Thoracic aorta (tissue), 2 donors: Measurements from ENCODE around the gene VAMP7. TPM values are rescaled to one million over a fixed set of nuclear protein-coding genes. Genes with fewer than 3 reads are reported as not detected.
"Not testable (repeated sequence)": the region's sequence is repeated elsewhere in the genome, so short reads cannot be mapped to it uniquely, and the experiment has no call there.

Experiments
- ATAC-seq: fragments of 150-250 bp; one replicate; pipeline ENCODE4 v1.8.0; 2017; ENCODE audit warnings: low read depth; ENCODE audit not compliant: insufficient number of reproducible peaks, low FRiP score
- DNase-seq: peaks from one replicate; pipeline ENCODE4 v3.0.0-alpha.2; 2020; ENCODE audit warnings: low spot score
- H3K27ac ChIP-seq, 2 donors: fragments of 200-600 bp; sonication (generic); 1 replicate in 1 of 2; 2 replicates in 1 of 2; pipeline ENCODE4 v1.5.1; 2016; ENCODE audit warnings: mild to moderate bottlenecking in 2 of 2, moderate library complexity in 2 of 2
- H3K27me3 ChIP-seq: fragments of 200-600 bp; sonication (generic); replicated peaks from 2 replicates; pipeline ENCODE4 v1.6.0; 2016; ENCODE audit warnings: mild to moderate bottlenecking; ENCODE audit not compliant: insufficient read depth
- H3K36me3 ChIP-seq: fragments of 200-600 bp; sonication (generic); one replicate; pipeline ENCODE4 v1.5.1; 2016
- H3K4me1 ChIP-seq, 2 donors: fragments of 200-600 bp; sonication (generic); 1 replicate in 1 of 2; 2 replicates in 1 of 2; pipeline versions ENCODE4 v1.5.1 to v1.6.0; 2016; ENCODE audit warnings: low read depth in 2 of 2, mild to moderate bottlenecking in 1 of 2; ENCODE audit not compliant: control insufficient read depth in 1 of 2
- H3K4me3 ChIP-seq: fragments of 200-600 bp; sonication (generic); 2 replicates; pipeline ENCODE4 v1.5.1; 2016; ENCODE audit warnings: mild to moderate bottlenecking
- H3K9me3 ChIP-seq: fragments of 200-600 bp; sonication (generic); 2 replicates; pipeline ENCODE4 v1.5.1; 2016
- total RNA-seq, 2 donors: library from RNA; depleted of rRNA; stranded (reverse); fragments of >200 nt; gene quantifications; one replicate each; pipeline versions ENCODE4 v1.1.0 to v1.2.3, GENCODE V29; 2016
- TF ChIP-seq, protein P1 (sequence below): fragments of 200-600 bp; sonication (generic); IDR thresholded peaks from one replicate; pipeline ENCODE4 v1.5.1; 2019; ENCODE audit warnings: antibody characterized with exemption

Gene VAMP7
- total RNA-seq, 2 donors from 2014 or later = 29.2 to 35.6 TPM

- no peak overlapping the region for H3K4me3 ChIP-seq
- no peak for ATAC-seq
- DNase-seq = no peak
- no peaks in the 10 kb centered on the region for H3K9me3 ChIP-seq
- TF ChIP-seq, protein P1, sequence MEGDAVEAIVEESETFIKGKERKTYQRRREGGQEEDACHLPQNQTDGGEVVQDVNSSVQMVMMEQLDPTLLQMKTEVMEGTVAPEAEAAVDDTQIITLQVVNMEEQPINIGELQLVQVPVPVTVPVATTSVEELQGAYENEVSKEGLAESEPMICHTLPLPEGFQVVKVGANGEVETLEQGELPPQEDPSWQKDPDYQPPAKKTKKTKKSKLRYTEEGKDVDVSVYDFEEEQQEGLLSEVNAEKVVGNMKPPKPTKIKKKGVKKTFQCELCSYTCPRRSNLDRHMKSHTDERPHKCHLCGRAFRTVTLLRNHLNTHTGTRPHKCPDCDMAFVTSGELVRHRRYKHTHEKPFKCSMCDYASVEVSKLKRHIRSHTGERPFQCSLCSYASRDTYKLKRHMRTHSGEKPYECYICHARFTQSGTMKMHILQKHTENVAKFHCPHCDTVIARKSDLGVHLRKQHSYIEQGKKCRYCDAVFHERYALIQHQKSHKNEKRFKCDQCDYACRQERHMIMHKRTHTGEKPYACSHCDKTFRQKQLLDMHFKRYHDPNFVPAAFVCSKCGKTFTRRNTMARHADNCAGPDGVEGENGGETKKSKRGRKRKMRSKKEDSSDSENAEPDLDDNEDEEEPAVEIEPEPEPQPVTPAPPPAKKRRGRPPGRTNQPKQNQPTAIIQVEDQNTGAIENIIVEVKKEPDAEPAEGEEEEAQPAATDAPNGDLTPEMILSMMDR = no peak
- H3K36me3 ChIP-seq = no peaks in the 10 kb centered on the region
- H3K27me3 ChIP-seq = no peaks in the 10 kb centered on the region
- H3K4me1 ChIP-seq = no peaks in the 10 kb centered on the region
- no peak overlapping the region for H3K27ac ChIP-seq
Measured at GRCh38 chrX:155899366-155899765, 18.2 kb downstream of the VAMP7 start.

DNA sequence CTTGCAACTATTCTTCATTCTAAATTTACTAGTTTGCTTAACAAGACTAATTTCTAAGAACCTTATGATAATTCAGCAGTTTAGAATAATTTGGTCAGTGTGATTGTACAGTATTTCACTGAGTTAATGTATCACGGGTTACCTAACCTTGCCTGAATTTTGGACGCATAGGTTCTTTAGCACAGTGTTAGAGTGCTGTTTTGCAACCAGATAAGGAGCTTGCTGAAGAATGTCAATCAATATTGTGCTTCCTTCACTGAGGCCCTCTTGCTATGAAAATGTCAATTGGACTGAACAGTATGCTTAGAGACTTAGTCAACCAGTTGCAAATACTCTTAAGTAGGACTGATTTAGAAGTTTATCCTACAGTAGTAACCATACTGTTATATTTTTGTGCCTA is 19.6 kb downstream of the VAMP7 start:
- Histone ChIP-seq H3K4me3 (no peak overlapping the region), H3K9me3 (no peaks in the 10 kb centered on the region), H3K27me3 (no peaks in the 10 kb centered on the region), H3K27ac (no peak overlapping the region), H3K4me1 (no peaks in the 10 kb centered on the region), H3K36me3 (no peaks in the 10 kb centered on the region)
- ATAC-seq (no peak), DNase-seq (no peak)
- TF ChIP-seq, protein P1 = no peak

GRCh38 chrX:155907661-155908060 is 26.5 kb downstream of the VAMP7 start:
- H3K27me3 ChIP-seq, H3K4me1 ChIP-seq, H3K9me3 ChIP-seq, H3K27ac ChIP-seq, ATAC-seq, DNase-seq, H3K36me3 ChIP-seq, H3K4me3 ChIP-seq: not testable (repeated sequence)

DNA sequence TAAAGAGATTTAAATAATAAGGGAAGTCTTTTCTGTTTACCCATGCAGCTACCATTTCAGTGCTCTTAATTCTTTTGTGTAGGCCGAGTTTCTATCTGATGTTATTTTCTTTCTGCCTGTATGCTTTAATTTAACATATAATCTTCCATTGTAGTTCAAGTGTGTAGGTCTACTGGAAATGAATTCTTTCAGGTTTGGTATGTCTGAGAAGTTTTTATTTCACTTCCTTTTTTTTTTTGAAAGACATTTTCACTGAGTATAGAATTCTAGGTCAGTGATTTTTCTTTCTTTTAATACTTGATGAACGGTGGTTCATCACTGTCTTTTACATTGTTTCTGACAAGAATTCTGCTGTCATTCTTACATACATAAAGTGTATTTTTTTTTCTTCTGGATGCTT is 42.1 kb downstream of the VAMP7 start:
- TF ChIP-seq, protein P1 = no peak

GRCh38 chrX:155930852-155931618 is 49.9 kb downstream of the VAMP7 start:
- not testable (repeated sequence) for H3K4me3 ChIP-seq, H3K9me3 ChIP-seq, H3K36me3 ChIP-seq, H3K27me3 ChIP-seq, ATAC-seq, H3K4me1 ChIP-seq, H3K27ac ChIP-seq, DNase-seq

More for the DNA sequence above, 42.1 kb downstream of the VAMP7 start:
- no peak for ATAC-seq
- Histone ChIP-seq H3K9me3 (no peaks in the 10 kb centered on the region), H3K4me3 (no peak overlapping the region), H3K36me3 (peaks cover 3% of the 10 kb centered on the region), H3K4me1 (no peaks in the 10 kb centered on the region), H3K27ac (no peak overlapping the region), H3K27me3 (no peaks in the 10 kb centered on the region)
- DNase-seq = no peak

- no peaks in the 10 kb centered on the region for H3K27me3 ChIP-seq
- H3K27ac ChIP-seq = no peak overlapping the region
- ATAC-seq (no peak), DNase-seq (no peak)
- H3K4me3 ChIP-seq = no peak overlapping the region
- TF ChIP-seq, protein P1 = no peak
- H3K4me1 ChIP-seq = no peaks in the 10 kb centered on the region
- H3K36me3 ChIP-seq = no peaks in the 10 kb centered on the region
- H3K9me3 ChIP-seq = no peaks in the 10 kb centered on the region
Measured at GRCh38 chrX:155938132-155938531, 57.0 kb downstream of the VAMP7 start.
